A549 (cell line): ENCODE data around the gene AQR. TPM values are rescaled to one million over a fixed set of nuclear protein-coding genes. Genes with fewer than 3 reads are reported as not detected.

Experiments
- ATAC-seq, 2 experiments: fragments of 200-7000 bp in 1 of 2; fragments of >200 bp in 1 of 2; cut with Nextera tagmentation in 1 of 2; cut with Tn5 transposase in 1 of 2; 3 replicates each; pipeline versions ENCODE4 v1.8.0 to v1.9.1; 2018 to 2020; ENCODE audit warnings: mild to moderate bottlenecking in 1 of 2, moderate library complexity in 1 of 2
- CTCF ChIA-PET: fragments of 300-600 bp; sonication (Branson Sonifier 250); formaldehyde crosslinking; extraction: SDS; loops from one replicate; lab custom pipeline; 2021; ENCODE audit warnings: antibody characterized with exemption, inconsistent platforms; lab: Yijun Ruan, JAX
- POLR2A ChIA-PET: fragments of 350-600 bp; formaldehyde crosslinking; extraction: SDS; loops from one replicate; lab custom pipeline; 2021; ENCODE audit warnings: antibody characterized with exemption, inconsistent platforms; lab: Yijun Ruan, JAX
- DNase-seq, 2 experiments: peaks; one replicate each; pipeline versions ENCODE4 v3.0.0 to v3.0.0-alpha.2; 2011 to 2016; ENCODE audit warnings: low read depth in 1 of 2, low spot score in 1 of 2
- FAIRE-seq: peaks from 2 replicates; lab custom pipeline; 2011; peaks lifted over from hg19 to GRCh38; lab: Jason Lieb, UNC
- H3K27ac ChIP-seq, 2 experiments: fragments of >200 bp; sonication (Bioruptor Twin); formaldehyde crosslinking; 3 replicates each; pipeline ENCODE4 v1.5.1; 2016 to 2017
- H3K4me1 ChIP-seq: fragments of >200 bp; sonication (Bioruptor Twin); formaldehyde crosslinking; 3 replicates; pipeline ENCODE4 v1.6.1; 2016
- H3K4me2 ChIP-seq: fragments of >200 bp; sonication (Bioruptor Twin); formaldehyde crosslinking; 3 replicates; pipeline ENCODE4 v1.6.1; 2016
- H3K4me3 ChIP-seq: fragments of >200 bp; sonication (Bioruptor Twin); formaldehyde crosslinking; 3 replicates; pipeline ENCODE4 v1.5.1; 2016
- H3K9me3 ChIP-seq: fragments of >200 bp; sonication (Bioruptor Twin); formaldehyde crosslinking; 3 replicates; pipeline ENCODE4 v1.6.1; 2016
- ATOH8 ChIP-seq: fragments of 250-450 bp; sonication (Bioruptor Pico); IDR thresholded peaks from 2 replicates; pipeline ENCODE4 v1.5.0; 2020; ENCODE audit warnings: low read depth, mild to moderate bottlenecking, moderate library complexity
- BCL3 ChIP-seq: fragments of >200 bp; sonication (Bioruptor Twin); formaldehyde crosslinking; IDR thresholded peaks from 3 replicates; pipeline ENCODE4 v1.6.1; 2016
- CBX2 ChIP-seq: fragments of 200-600 bp; sonication (generic); IDR thresholded peaks from 2 replicates; pipeline ENCODE4 v1.6.1; 2016; ENCODE audit warnings: low read depth, mild to moderate bottlenecking, borderline replicate concordance
- CEBPB ChIP-seq, 2 experiments: fragments of >200 bp in 1 of 2; sonication (Bioruptor Twin) in 1 of 2; formaldehyde crosslinking in 1 of 2; IDR thresholded peaks; 2 replicates each; pipeline ENCODE4 v1.6.1; 2012 to 2016
- CHD2 ChIP-seq: fragments of 150-350 bp; IDR thresholded peaks from 2 replicates; pipeline ENCODE4 v1.6.1; 2014; ENCODE audit warnings: low read length; ENCODE audit not compliant: partially characterized antibody
- ELK1 ChIP-seq: fragments of 150-350 bp; IDR thresholded peaks from 2 replicates; pipeline ENCODE4 v1.6.1; 2014; ENCODE audit warnings: low read depth, mild to moderate bottlenecking, low read length
- EP300 ChIP-seq, 2 experiments: fragments of >200 bp; sonication (Bioruptor Twin); formaldehyde crosslinking; IDR thresholded peaks; 2 replicates in 1 of 2; 3 replicates in 1 of 2; pipeline ENCODE4 v1.6.1; 2016 to 2017
- GATA3 ChIP-seq: IDR thresholded peaks from 2 replicates; pipeline ENCODE4 v1.6.1; 2012; ENCODE audit warnings: borderline replicate concordance
- HDAC2 ChIP-seq: fragments of 200-600 bp; sonication (generic); IDR thresholded peaks from 2 replicates; pipeline ENCODE4 v1.6.1; 2016
- HMGXB4 ChIP-seq: fragments of 250-450 bp; sonication (Bioruptor Pico); IDR thresholded peaks from 2 replicates; pipeline ENCODE4 v1.5.0; 2021; ENCODE audit warnings: mild to moderate bottlenecking, moderate library complexity, borderline replicate concordance
- HOXA7 ChIP-seq: fragments of 250-450 bp; sonication (Bioruptor Pico); IDR thresholded peaks from 2 replicates; pipeline ENCODE4 v1.5.0; 2020; ENCODE audit warnings: mild to moderate bottlenecking, moderate library complexity
- HOXB5 ChIP-seq: fragments of 250-450 bp; sonication (Bioruptor Pico); IDR thresholded peaks from 2 replicates; pipeline ENCODE4 v1.5.0; 2020; ENCODE audit warnings: mild to moderate bottlenecking, moderate library complexity
- JUNB ChIP-seq: fragments of >200 bp; sonication (Bioruptor Twin); formaldehyde crosslinking; IDR thresholded peaks from 2 replicates; pipeline ENCODE4 v1.6.1; 2016
- KDM1A ChIP-seq: fragments of 200-600 bp; sonication (generic); IDR thresholded peaks from 2 replicates; pipeline ENCODE4 v1.6.1; 2016; ENCODE audit warnings: low read depth, mild to moderate bottlenecking
- MAZ ChIP-seq: fragments of 150-350 bp; IDR thresholded peaks from 2 replicates; pipeline ENCODE4 v1.6.1; 2014; ENCODE audit warnings: antibody characterized with exemption, low read depth, low read length, borderline replicate concordance
- MYC ChIP-seq: IDR thresholded peaks from 2 replicates; pipeline ENCODE4 v1.6.1; 2012; ENCODE audit warnings: mild to moderate bottlenecking, inconsistent platforms, low read length, improper control_type of control experiment, borderline replicate concordance
- NPAS2 ChIP-seq: fragments of 250-450 bp; sonication (Bioruptor Pico); IDR thresholded peaks from 2 replicates; pipeline ENCODE4 v1.8.0; 2022; ENCODE audit warnings: mild to moderate bottlenecking, moderate library complexity, borderline replicate concordance
- PBX3 ChIP-seq: IDR thresholded peaks from 2 replicates; pipeline ENCODE4 v1.6.1; 2012
- PHF8 ChIP-seq: fragments of 200-600 bp; sonication (generic); IDR thresholded peaks from 2 replicates; pipeline ENCODE4 v1.6.1; 2016; ENCODE audit warnings: low read depth, mild to moderate bottlenecking, antibody characterized with exemption, moderate library complexity, borderline replicate concordance
- POLR2A ChIP-seq: IDR thresholded peaks from 2 replicates; pipeline ENCODE4 v1.6.1; 2012; ENCODE audit warnings: mild to moderate bottlenecking, low read length
- RARB ChIP-seq: fragments of 250-450 bp; sonication (Bioruptor Pico); IDR thresholded peaks from 2 replicates; pipeline ENCODE4 v1.8.0; 2021; ENCODE audit warnings: mild to moderate bottlenecking, moderate library complexity
- RNF2 ChIP-seq: fragments of 200-600 bp; sonication (generic); IDR thresholded peaks from 2 replicates; pipeline ENCODE4 v1.6.1; 2016; ENCODE audit warnings: low read depth, mild to moderate bottlenecking, antibody characterized with exemption, moderate library complexity, borderline replicate concordance
- TFCP2L1 ChIP-seq: fragments of 250-450 bp; sonication (Bioruptor Pico); IDR thresholded peaks from 2 replicates; pipeline ENCODE4 v1.5.0; 2021; ENCODE audit warnings: mild to moderate bottlenecking
- ZNF302 ChIP-seq: fragments of 250-450 bp; sonication (Bioruptor Pico); IDR thresholded peaks from 2 replicates; pipeline ENCODE4 v1.9.0; 2021; ENCODE audit warnings: inconsistent platforms, mild to moderate bottlenecking, moderate library complexity
- WGBS: methylation state at CpG from one replicate; pipeline ENCODE4 v1.1.6; 2017; ENCODE audit errors: missing lambda C conversion rate; 5-methylcytosine and 5-hydroxymethylcytosine counted together
- polyA plus RNA-seq, 4 experiments: library from polyadenylated mRNA; depleted of rRNA in 3 of 4; stranded (reverse); fragments of >200 nt; fragmentation: RNase III in 1 of 4; extraction: RNeasy Plus Mini Kit Qiagen cat#74134 plus additional on column Dnase treatment in 1 of 4; gene quantifications; 2 replicates in 3 of 4; 3 replicates in 1 of 4; pipeline ENCODE4 v1.2.3, GENCODE V29; 2011 to 2017
- TF ChIP-seq, protein P1 (sequence below): fragments of >200 bp; sonication (Bioruptor Twin); formaldehyde crosslinking; IDR thresholded peaks from 2 replicates; pipeline ENCODE4 v1.6.1; 2016
- TF ChIP-seq, protein P2 (sequence below): IDR thresholded peaks from 2 replicates; pipeline ENCODE4 v1.6.1; 2012

Gene AQR
- polyA plus RNA-seq, 2 of the 4 experiments (the other 2 are of a cell fraction), result 22.3 to 58.5 TPM

- ChIA-PET CTCF (interaction anchor here (0.9 to 2.0 kb wide), 2 partner anchors 10 to 47 kb away, joined by 3 to 5 read pairs; no protein-coding TSS in a partner anchor), POLR2A (no interaction called here)
- no peak overlapping the region for H3K27ac ChIP-seq
- H3K9me3 ChIP-seq, result no peaks in the 10 kb centered on the region
- H3K4me1 ChIP-seq, result no peaks in the 10 kb centered on the region
- TF ChIP-seq HDAC2 (no peak), CBX2 (no peak), MAZ (no peak), PHF8 (no peak), ELK1 (no peak)
- TF ChIP-seq, protein P1, sequence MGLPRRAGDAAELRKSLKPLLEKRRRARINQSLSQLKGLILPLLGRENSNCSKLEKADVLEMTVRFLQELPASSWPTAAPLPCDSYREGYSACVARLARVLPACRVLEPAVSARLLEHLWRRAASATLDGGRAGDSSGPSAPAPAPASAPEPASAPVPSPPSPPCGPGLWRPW, result no peak
- no peak overlapping the region for H3K4me3 ChIP-seq
- DNase-seq, result no peak
- ATAC-seq, result no peak
- no peak overlapping the region for H3K4me2 ChIP-seq
- 68% methylated on average over 4 of the region's 4 CpGs for WGBS
- FAIRE-seq, result no peak
These were observed 90.4 kb downstream of the AQR start for GRCh38 chr15:34879107-34879506.

DNA sequence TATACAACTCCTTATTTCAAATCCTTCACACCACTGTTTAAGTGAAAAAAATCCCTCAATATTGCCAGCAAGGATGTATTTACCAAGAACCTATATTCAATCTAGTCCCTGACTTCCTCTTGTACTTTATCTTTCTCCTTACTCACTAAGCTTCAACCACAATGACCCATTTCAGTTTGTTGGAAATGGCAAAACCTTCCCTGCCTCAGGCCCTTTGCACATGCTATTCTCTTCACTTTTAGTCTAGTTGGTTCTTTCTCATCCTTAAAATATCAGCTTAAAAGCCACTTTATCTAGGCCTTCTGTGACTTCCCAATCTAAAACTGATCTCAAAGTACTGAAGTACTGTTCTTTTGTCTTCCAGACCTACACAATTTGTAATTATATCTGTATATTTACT, 92.9 kb downstream of the AQR start:
- CTCF ChIA-PET, result no interaction called here
- no peak overlapping the region for H3K4me2 ChIP-seq
- TF ChIP-seq ATOH8 (no peak), NPAS2 (CRISPR knock-in tag) (no peak), RARB (no peak), CHD2 (no peak), RNF2 (no peak)
- TF ChIP-seq, all 56 proteins: peak for 0
- DNase-seq (no peak), FAIRE-seq (peak; percentile 56), ATAC-seq (no peak)
- H3K9me3 ChIP-seq, result no peaks in the 10 kb centered on the region
- no peak overlapping the region for H3K4me3 ChIP-seq
- no peaks in the 10 kb centered on the region for H3K4me1 ChIP-seq
- POLR2A ChIA-PET, result no interaction called here
- no peak overlapping the region for H3K27ac ChIP-seq

DNA sequence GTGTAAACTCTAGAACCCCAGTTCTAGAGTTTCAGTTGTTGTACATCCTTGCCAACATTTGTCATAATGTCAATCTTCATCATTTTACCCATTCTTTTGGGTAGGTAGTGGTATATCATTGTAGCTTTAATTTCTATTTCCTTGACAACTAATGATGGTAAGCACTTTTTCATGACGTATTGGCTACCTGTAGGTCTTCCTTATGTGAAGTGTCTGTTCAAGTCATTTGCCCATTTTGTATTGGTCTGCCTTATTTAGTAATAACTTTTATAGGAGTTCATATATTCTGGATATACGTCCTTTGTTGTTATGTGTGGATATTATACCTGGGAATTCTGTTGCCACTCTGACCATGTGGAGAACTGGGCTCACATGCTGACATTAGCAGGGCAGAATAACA, 100.4 kb downstream of the AQR start:
- 92% methylated on average over 2 of the region's 2 CpGs for WGBS
- ATAC-seq, result no peak
- ChIA-PET POLR2A (no interaction called here), CTCF (interaction anchor here (1.0 to 1.7 kb wide), 7 partner anchors 9 to 161 kb away, joined by 3 to 6 read pairs (median 4); no protein-coding TSS in a partner anchor)
- Histone ChIP-seq H3K4me3 (no peak overlapping the region), H3K9me3 (no peaks in the 10 kb centered on the region), H3K27ac (no peak overlapping the region), H3K4me1 (no peaks in the 10 kb centered on the region), H3K4me2 (no peak overlapping the region)
- peak; percentile 84 for FAIRE-seq
- no peak for DNase-seq
- TF ChIP-seq RNF2 (no peak), BCL3 (no peak), EP300 (IDR thresholded peaks at IDR 0.05) (no peak), HOXA7 (no peak), HOXB5 (no peak), RARB (no peak), CEBPB (IDR thresholded peaks at IDR 0.05) (no peak), KDM1A (no peak), MYC (no peak), MAZ (no peak), TFCP2L1 (no peak), HDAC2 (no peak), PBX3 (no peak), ZNF302 (no peak), GATA3 (no peak), POLR2A (no peak), HMGXB4 (CRISPR knock-in tag) (no peak), JUNB (no peak)
- TF ChIP-seq, protein P2, sequence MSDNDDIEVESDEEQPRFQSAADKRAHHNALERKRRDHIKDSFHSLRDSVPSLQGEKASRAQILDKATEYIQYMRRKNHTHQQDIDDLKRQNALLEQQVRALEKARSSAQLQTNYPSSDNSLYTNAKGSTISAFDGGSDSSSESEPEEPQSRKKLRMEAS, result no peak
